ENCODE data around the gene WNK2.

The WNK2 gene

DNA sequence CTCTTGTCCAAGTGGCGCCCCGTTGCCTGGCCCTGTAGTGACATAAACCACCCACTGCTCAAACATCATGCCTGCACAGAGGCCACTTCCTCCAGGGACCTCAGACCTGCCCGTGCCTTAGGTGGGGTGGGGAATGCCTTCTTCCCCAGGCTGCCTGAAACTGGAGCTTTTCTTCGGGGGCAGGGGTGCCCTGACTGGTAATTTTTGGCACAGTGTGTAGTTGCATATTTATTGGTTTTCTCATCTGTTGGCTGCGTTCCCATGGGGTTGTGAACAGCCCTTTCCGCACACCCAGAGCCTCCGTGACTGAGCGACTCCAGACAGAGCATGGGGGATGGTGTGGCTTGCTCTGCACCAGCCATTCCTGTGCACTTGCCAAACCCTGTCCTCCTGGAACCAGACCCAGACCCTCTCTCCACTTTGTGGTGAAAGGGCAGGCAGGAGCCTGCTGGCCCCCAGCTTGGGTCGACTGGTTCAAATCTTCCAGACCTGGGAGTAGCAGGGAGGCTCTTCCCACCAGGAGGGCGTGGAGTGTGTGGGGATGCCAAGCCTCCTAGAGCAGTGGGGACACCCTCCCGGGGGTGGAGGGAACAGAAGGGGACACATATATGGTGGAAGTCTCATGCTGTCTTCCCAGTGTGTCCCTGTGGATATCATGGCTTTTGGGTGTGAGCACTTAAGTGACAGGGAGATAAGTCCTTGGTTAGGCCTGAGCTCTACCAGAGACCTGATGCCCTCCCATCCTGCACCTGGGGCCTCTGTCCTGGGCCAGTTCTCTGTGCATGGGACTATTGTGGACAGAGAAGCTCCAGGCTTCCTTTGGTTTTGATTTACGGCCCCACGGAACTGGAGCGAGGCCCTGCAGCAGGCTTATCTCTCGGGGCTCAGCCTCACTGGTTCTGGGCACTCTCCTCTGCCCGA, 39.6 kb downstream of the WNK2 start (continued):
- TF ChIP-seq, protein P1, sequence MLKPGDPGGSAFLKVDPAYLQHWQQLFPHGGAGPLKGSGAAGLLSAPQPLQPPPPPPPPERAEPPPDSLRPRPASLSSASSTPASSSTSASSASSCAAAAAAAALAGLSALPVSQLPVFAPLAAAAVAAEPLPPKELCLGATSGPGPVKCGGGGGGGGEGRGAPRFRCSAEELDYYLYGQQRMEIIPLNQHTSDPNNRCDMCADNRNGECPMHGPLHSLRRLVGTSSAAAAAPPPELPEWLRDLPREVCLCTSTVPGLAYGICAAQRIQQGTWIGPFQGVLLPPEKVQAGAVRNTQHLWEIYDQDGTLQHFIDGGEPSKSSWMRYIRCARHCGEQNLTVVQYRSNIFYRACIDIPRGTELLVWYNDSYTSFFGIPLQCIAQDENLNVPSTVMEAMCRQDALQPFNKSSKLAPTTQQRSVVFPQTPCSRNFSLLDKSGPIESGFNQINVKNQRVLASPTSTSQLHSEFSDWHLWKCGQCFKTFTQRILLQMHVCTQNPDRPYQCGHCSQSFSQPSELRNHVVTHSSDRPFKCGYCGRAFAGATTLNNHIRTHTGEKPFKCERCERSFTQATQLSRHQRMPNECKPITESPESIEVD (tag by site-specific recombination; IDR thresholded peaks at IDR 0.05) = no peak
- TF ChIP-seq ZNF350 (tag by site-specific recombination; IDR thresholded peaks at IDR 0.05) (no peak), HOXA7 (CRISPR knock-in tag; IDR thresholded peaks at IDR 0.05; ENCODE audit: borderline replicate concordance) (no peak), ZNF561 (tag by site-specific recombination; IDR thresholded peaks at IDR 0.05; ENCODE audit: borderline replicate concordance) (no peak), ZNF239 (tag by site-specific recombination; IDR thresholded peaks at IDR 0.05) (no peak), SCRT1 (tag by site-specific recombination; IDR thresholded peaks at IDR 0.05; ENCODE audit: borderline replicate concordance) (no peak), ZBTB21 (tag by site-specific recombination; IDR thresholded peaks at IDR 0.05) (no peak), ZNF658 (tag by site-specific recombination; IDR thresholded peaks at IDR 0.05) (no peak), ZNF214 (tag by site-specific recombination; IDR thresholded peaks at IDR 0.05; ENCODE audit: borderline replicate concordance) (no peak), ZNF791 (tag by site-specific recombination; IDR thresholded peaks at IDR 0.05) (no peak), FEZF1 (tag by site-specific recombination; IDR thresholded peaks at IDR 0.05) (no peak), KLF16 (tag by site-specific recombination; IDR thresholded peaks at IDR 0.05) (no peak), REPIN1 (tag by site-specific recombination; IDR thresholded peaks at IDR 0.05; ENCODE audit: low read depth) (no peak)
- TF ChIP-seq, protein P2, sequence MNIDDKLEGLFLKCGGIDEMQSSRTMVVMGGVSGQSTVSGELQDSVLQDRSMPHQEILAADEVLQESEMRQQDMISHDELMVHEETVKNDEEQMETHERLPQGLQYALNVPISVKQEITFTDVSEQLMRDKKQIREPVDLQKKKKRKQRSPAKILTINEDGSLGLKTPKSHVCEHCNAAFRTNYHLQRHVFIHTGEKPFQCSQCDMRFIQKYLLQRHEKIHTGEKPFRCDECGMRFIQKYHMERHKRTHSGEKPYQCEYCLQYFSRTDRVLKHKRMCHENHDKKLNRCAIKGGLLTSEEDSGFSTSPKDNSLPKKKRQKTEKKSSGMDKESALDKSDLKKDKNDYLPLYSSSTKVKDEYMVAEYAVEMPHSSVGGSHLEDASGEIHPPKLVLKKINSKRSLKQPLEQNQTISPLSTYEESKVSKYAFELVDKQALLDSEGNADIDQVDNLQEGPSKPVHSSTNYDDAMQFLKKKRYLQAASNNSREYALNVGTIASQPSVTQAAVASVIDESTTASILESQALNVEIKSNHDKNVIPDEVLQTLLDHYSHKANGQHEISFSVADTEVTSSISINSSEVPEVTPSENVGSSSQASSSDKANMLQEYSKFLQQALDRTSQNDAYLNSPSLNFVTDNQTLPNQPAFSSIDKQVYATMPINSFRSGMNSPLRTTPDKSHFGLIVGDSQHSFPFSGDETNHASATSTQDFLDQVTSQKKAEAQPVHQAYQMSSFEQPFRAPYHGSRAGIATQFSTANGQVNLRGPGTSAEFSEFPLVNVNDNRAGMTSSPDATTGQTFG (tag by site-specific recombination; IDR thresholded peaks at IDR 0.05; ENCODE audit: borderline replicate concordance) = no peak
- TF ChIP-seq, protein P3, sequence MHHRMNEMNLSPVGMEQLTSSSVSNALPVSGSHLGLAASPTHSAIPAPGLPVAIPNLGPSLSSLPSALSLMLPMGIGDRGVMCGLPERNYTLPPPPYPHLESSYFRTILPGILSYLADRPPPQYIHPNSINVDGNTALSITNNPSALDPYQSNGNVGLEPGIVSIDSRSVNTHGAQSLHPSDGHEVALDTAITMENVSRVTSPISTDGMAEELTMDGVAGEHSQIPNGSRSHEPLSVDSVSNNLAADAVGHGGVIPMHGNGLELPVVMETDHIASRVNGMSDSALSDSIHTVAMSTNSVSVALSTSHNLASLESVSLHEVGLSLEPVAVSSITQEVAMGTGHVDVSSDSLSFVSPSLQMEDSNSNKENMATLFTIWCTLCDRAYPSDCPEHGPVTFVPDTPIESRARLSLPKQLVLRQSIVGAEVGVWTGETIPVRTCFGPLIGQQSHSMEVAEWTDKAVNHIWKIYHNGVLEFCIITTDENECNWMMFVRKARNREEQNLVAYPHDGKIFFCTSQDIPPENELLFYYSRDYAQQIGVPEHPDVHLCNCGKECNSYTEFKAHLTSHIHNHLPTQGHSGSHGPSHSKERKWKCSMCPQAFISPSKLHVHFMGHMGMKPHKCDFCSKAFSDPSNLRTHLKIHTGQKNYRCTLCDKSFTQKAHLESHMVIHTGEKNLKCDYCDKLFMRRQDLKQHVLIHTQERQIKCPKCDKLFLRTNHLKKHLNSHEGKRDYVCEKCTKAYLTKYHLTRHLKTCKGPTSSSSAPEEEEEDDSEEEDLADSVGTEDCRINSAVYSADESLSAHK (tag by site-specific recombination; IDR thresholded peaks at IDR 0.05) = no peak
- TF ChIP-seq, protein P4, sequence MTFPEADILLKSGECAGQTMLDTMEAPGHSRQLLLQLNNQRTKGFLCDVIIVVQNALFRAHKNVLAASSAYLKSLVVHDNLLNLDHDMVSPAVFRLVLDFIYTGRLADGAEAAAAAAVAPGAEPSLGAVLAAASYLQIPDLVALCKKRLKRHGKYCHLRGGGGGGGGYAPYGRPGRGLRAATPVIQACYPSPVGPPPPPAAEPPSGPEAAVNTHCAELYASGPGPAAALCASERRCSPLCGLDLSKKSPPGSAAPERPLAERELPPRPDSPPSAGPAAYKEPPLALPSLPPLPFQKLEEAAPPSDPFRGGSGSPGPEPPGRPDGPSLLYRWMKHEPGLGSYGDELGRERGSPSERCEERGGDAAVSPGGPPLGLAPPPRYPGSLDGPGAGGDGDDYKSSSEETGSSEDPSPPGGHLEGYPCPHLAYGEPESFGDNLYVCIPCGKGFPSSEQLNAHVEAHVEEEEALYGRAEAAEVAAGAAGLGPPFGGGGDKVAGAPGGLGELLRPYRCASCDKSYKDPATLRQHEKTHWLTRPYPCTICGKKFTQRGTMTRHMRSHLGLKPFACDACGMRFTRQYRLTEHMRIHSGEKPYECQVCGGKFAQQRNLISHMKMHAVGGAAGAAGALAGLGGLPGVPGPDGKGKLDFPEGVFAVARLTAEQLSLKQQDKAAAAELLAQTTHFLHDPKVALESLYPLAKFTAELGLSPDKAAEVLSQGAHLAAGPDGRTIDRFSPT (tag by site-specific recombination; IDR thresholded peaks at IDR 0.05) = no peak
- TF ChIP-seq, protein P5, sequence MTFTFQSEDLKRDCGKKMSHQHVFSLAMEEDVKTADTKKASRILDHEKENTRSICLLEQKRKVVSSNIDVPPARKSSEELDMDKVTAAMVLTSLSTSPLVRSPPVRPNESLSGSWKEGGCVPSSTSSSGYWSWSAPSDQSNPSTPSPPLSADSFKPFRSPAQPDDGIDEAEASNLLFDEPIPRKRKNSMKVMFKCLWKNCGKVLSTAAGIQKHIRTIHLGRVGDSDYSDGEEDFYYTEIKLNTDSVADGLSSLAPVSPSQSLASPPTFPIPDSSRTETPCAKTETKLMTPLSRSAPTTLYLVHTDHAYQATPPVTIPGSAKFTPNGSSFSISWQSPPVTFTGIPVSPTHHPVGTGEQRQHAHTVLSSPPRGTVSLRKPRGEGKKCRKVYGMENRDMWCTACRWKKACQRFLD (tag by site-specific recombination; IDR thresholded peaks at IDR 0.05) = no peak
- TF ChIP-seq, protein P6, sequence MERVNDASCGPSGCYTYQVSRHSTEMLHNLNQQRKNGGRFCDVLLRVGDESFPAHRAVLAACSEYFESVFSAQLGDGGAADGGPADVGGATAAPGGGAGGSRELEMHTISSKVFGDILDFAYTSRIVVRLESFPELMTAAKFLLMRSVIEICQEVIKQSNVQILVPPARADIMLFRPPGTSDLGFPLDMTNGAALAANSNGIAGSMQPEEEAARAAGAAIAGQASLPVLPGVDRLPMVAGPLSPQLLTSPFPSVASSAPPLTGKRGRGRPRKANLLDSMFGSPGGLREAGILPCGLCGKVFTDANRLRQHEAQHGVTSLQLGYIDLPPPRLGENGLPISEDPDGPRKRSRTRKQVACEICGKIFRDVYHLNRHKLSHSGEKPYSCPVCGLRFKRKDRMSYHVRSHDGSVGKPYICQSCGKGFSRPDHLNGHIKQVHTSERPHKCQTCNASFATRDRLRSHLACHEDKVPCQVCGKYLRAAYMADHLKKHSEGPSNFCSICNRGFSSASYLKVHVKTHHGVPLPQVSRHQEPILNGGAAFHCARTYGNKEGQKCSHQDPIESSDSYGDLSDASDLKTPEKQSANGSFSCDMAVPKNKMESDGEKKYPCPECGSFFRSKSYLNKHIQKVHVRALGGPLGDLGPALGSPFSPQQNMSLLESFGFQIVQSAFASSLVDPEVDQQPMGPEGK (tag by site-specific recombination; IDR thresholded peaks at IDR 0.05) = peak; percentile 74
- TF ChIP-seq, protein P7, sequence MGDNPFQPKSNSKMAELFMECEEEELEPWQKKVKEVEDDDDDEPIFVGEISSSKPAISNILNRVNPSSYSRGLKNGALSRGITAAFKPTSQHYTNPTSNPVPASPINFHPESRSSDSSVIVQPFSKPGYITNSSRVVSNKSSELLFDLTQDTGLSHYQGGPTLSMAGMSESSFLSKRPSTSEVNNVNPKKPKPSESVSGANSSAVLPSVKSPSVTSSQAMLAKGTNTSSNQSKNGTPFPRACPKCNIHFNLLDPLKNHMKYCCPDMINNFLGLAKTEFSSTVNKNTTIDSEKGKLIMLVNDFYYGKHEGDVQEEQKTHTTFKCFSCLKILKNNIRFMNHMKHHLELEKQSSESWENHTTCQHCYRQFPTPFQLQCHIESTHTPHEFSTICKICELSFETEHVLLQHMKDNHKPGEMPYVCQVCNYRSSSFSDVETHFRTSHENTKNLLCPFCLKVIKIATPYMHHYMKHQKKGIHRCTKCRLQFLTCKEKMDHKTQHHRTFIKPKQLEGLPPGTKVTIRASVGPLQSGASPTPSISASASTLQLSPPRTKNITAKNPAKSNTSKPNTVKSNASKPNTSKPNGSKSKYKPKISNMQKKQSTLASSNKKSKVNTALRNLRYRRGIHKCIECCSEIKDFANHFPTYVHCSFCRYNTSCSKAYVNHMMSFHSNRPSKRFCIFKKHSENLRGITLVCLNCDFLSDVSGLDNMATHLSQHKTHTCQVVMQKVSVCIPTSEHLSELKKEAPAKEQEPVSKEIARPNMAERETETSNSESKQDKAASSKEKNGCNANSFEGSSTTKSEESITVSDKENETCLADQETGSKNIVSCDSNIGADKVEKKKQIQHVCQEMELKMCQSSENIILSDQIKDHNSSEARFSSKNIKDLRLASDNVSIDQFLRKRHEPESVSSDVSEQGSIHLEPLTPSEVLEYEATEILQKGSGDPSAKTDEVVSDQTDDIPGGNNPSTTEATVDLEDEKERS (tag by site-specific recombination; IDR thresholded peaks at IDR 0.05) = no peak
- TF ChIP-seq, protein P8, sequence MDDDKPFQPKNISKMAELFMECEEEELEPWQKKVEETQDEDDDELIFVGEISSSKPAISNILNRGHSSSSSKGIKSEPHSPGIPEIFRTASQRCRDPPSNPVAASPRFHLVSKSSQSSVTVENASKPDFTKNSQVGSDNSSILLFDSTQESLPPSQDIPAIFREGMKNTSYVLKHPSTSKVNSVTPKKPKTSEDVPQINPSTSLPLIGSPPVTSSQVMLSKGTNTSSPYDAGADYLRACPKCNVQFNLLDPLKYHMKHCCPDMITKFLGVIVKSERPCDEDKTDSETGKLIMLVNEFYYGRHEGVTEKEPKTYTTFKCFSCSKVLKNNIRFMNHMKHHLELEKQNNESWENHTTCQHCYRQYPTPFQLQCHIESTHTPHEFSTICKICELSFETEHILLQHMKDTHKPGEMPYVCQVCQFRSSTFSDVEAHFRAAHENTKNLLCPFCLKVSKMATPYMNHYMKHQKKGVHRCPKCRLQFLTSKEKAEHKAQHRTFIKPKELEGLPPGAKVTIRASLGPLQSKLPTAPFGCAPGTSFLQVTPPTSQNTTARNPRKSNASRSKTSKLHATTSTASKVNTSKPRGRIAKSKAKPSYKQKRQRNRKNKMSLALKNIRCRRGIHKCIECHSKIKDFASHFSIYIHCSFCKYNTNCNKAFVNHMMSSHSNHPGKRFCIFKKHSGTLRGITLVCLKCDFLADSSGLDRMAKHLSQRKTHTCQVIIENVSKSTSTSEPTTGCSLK (tag by site-specific recombination; IDR thresholded peaks at IDR 0.05) = no peak

Data from HEK293 (cell line).